Stimulated activated CD8-positive, alpha-beta memory T cell treated with anti-CD3 and anti-CD28 coated beads, Interleukin-7, amount 100 ng/mL, for 1 hour (primary cell): ENCODE measurements around the gene ZNF644.
"Not testable (repeated sequence)": the region's sequence is repeated elsewhere in the genome, so short reads cannot be mapped to it uniquely, and the experiment has no call there.

ENCODE experiments used
- DNase-seq, 2 donors: peaks; one replicate each; pipeline ENCODE4 v3.0.0-alpha.2; 2020; ENCODE audit warnings: low read depth in 2 of 2

ZNF644 gene

GRCh38 chr1:90986953-90987352 lies 34.9 kb downstream of the ZNF644 start:
- no peak for DNase-seq

GRCh38 chr1:90977522-90977921 lies 44.3 kb downstream of the ZNF644 start:
- DNase-seq = no peak

GRCh38 chr1:90973897-90974798 lies 47.7 kb downstream of the ZNF644 start:
- DNase-seq = no peak

- no peak for DNase-seq
These were observed 51.6 kb downstream of the ZNF644 start for GRCh38 chr1:90970208-90970607.

GRCh38 chr1:90969241-90969640 lies 52.6 kb downstream of the ZNF644 start:
- no peak for DNase-seq

- no peak for DNase-seq
These were observed 57.3 kb downstream of the ZNF644 start for GRCh38 chr1:90964444-90965035.

GRCh38 chr1:90963651-90964050 lies 58.2 kb downstream of the ZNF644 start:
- DNase-seq = no peak

GRCh38 chr1:90963236-90963635 lies 58.6 kb downstream of the ZNF644 start:
- DNase-seq = no peak

GRCh38 chr1:90959352-90960206 lies 62.3 kb downstream of the ZNF644 start:
- no peak for DNase-seq

- DNase-seq = no peak
These were observed 64.3 kb downstream of the ZNF644 start for GRCh38 chr1:90957497-90957896.

GRCh38 chr1:90955769-90956168 lies 66.1 kb downstream of the ZNF644 start:
- DNase-seq = no peak

- DNase-seq = no peak
These were observed 68.9 kb downstream of the ZNF644 start for GRCh38 chr1:90952906-90953305.

GRCh38 chr1:90951009-90951408 lies 70.8 kb downstream of the ZNF644 start:
- no peak for DNase-seq

GRCh38 chr1:90948301-90948700 lies 73.5 kb downstream of the ZNF644 start:
- no peak for DNase-seq

- DNase-seq = no peak
These were observed 75.2 kb downstream of the ZNF644 start for GRCh38 chr1:90946630-90947029.

- DNase-seq = no peak
These were observed 76.5 kb downstream of the ZNF644 start for GRCh38 chr1:90945287-90945686.

GRCh38 chr1:90943966-90944365 lies 77.9 kb downstream of the ZNF644 start:
- DNase-seq = no peak

- no peak for DNase-seq
These were observed 81.1 kb downstream of the ZNF644 start for GRCh38 chr1:90940746-90941145.

GRCh38 chr1:90936731-90937130 lies 85.1 kb downstream of the ZNF644 start:
- no peak for DNase-seq

GRCh38 chr1:90936061-90936460 lies 85.8 kb downstream of the ZNF644 start:
- no peak for DNase-seq

GRCh38 chr1:90928231-90928630 lies 93.6 kb downstream of the ZNF644 start:
- not testable (repeated sequence) for DNase-seq

GRCh38 chr1:90927674-90928073 lies 94.2 kb downstream of the ZNF644 start:
- not testable (repeated sequence) for DNase-seq
